OCI-LY7 (cell line): Measurements from ENCODE around the gene CACNA1I. TPM values are rescaled to one million over a fixed set of nuclear protein-coding genes. Genes with fewer than 3 reads are reported as not detected.

Source experiments
- BruUV-seq: library from RNA; stranded (reverse); fragments of 400-500 nt; replicated peaks from 2 replicates; lab custom pipeline; 2021; lab: Mats Ljungman, UMichigan
- CTCF ChIA-PET: fragments of 300-600 bp; sonication (Branson Sonifier 250); formaldehyde crosslinking; loops from one replicate; lab custom pipeline; 2022; ENCODE audit warnings: antibody characterized with exemption; ENCODE audit not compliant: unreplicated experiment; lab: Charles Lee
- POLR2A ChIA-PET: fragments of 300-600 bp; sonication (Branson Sonifier 250); formaldehyde crosslinking; loops from one replicate; lab custom pipeline; 2022; ENCODE audit warnings: antibody characterized with exemption; lab: Charles Lee
- DNase-seq: peaks from one replicate; pipeline ENCODE4 v3.0.0-alpha.2; 2015; ENCODE audit warnings: low spot score
- H2AFZ ChIP-seq: fragments of 200-600 bp; sonication (generic), shearing (Covaris generic); 2 replicates; pipeline ENCODE4 v1.6.1; 2014; ENCODE audit warnings: mild to moderate bottlenecking, antibody characterized with exemption, low read length, moderate library complexity
- H3K27ac ChIP-seq: fragments of 200-600 bp; sonication (generic); 2 replicates; pipeline ENCODE4 v1.5.1; 2014; ENCODE audit warnings: mixed run types, low read depth, mild to moderate bottlenecking, moderate library complexity, low read length, inconsistent platforms; ENCODE audit not compliant: poor library complexity, severe bottlenecking
- H3K36me3 ChIP-seq: fragments of 200-600 bp; sonication (generic); 2 replicates; pipeline ENCODE4 v1.6.1; 2014; ENCODE audit warnings: mild to moderate bottlenecking, antibody characterized with exemption, low read length, moderate library complexity, mixed read lengths; ENCODE audit not compliant: insufficient read depth
- H3K4me1 ChIP-seq: fragments of 200-600 bp; sonication (generic); 2 replicates; pipeline ENCODE4 v1.5.1; 2014; ENCODE audit warnings: mild to moderate bottlenecking, low read length; ENCODE audit not compliant: insufficient read depth, poor library complexity, severe bottlenecking
- H3K4me2 ChIP-seq: fragments of 200-600 bp; sonication (generic); 2 replicates; pipeline ENCODE4 v1.6.1; 2014; ENCODE audit warnings: mild to moderate bottlenecking, low read length
- H3K4me3 ChIP-seq: fragments of 200-600 bp; sonication (generic); 2 replicates; pipeline ENCODE4 v1.5.1; 2014; ENCODE audit warnings: mild to moderate bottlenecking, low read depth, low read length; ENCODE audit not compliant: poor library complexity, severe bottlenecking
- H3K79me2 ChIP-seq: fragments of 200-600 bp; sonication (generic); 2 replicates; pipeline ENCODE4 v1.6.1; 2016; ENCODE audit warnings: low read depth, mild to moderate bottlenecking, low read length, moderate library complexity, mixed read lengths; ENCODE audit not compliant: insufficient read depth
- H3K9me2 ChIP-seq: fragments of 200-600 bp; sonication (generic); 2 replicates; pipeline ENCODE4 v1.6.1; 2016; ENCODE audit warnings: mild to moderate bottlenecking, low read length, mixed read lengths; ENCODE audit not compliant: insufficient read depth
- H3K9me3 ChIP-seq: fragments of 200-600 bp; sonication (generic); 2 replicates; pipeline ENCODE4 v1.6.1; 2014; ENCODE audit warnings: mild to moderate bottlenecking, mixed run types, low read length, mixed read lengths
- H4K20me1 ChIP-seq: fragments of 200-600 bp; sonication (generic); 2 replicates; pipeline ENCODE4 v1.6.1; 2014; ENCODE audit warnings: mild to moderate bottlenecking, antibody characterized with exemption, low read length, moderate library complexity, mixed read lengths; ENCODE audit not compliant: insufficient read depth
- EZH2phosphoT487 ChIP-seq: fragments of 200-600 bp; sonication (generic); IDR thresholded peaks from 2 replicates; pipeline ENCODE4 v1.6.1; 2018; ENCODE audit warnings: low read depth, borderline replicate concordance, mild to moderate bottlenecking, mixed run types, antibody characterized with exemption, low read length, moderate library complexity, mixed read lengths
- intact Hi-C: fragments of 100-400 bp; cut with micrococcal nuclease; formaldehyde crosslinking; loops from one replicate; pipeline ENCODE4 v1.10.0; 2022; ENCODE audit not compliant: unreplicated experiment
- total RNA-seq, 2 experiments: library from RNA; depleted of rRNA in 1 of 2; stranded (reverse); fragments of >200 nt in 1 of 2; shearing (Covaris generic) in 1 of 2; gene quantifications; 2 replicates each; pipeline ENCODE4 v1.2.3, GENCODE V29; 2014 to 2022
- TF ChIP-seq, protein P1 (sequence below): fragments of 200-600 bp; sonication (generic); conservative IDR thresholded peaks from 2 replicates; pipeline ENCODE4 v1.5.1; 2014; ENCODE audit warnings: mild to moderate bottlenecking, antibody characterized with exemption, low read length, moderate library complexity, mixed read lengths

CACNA1I gene
- total RNA-seq, 2 experiments from 2014 or later = 0.03 TPM; not detected in 1

DNA sequence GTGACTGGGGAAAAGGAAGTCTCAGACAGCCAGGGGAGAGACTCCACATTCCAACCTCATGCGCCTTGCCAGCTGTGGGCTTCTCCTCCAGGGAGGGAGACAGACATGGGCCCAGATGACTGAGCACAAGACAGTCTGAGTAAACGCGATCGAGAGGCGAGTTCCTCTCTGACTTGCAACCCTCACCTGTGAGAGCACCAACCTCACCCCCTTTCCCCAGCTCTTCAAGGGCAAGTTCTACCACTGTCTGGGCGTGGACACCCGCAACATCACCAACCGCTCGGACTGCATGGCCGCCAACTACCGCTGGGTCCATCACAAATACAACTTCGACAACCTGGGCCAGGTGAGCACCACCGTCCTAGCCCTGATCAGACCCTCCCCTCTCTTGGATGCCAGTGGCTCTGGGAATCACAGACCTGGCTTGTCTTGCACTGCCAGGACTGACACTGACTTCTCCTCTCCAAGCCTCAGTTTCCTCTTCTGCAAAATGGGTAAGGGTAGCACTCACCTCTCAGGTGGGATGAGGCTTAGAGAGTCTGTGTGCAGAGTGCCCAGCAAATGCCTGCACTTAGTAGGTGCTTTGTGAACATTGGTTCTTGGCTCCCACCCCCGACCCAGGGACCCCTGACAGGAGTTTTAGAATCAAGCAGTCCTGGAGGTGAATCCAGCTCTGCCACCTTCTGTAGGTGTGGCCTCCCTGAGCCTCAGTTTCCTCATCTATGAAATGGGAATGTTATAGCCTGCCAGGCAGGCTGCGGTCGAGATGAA lies 95.3 kb downstream of the CACNA1I start:
- Histone ChIP-seq H3K4me1 (no peaks in the 10 kb centered on the region), H3K4me3 (no peak overlapping the region), H3K36me3 (no peaks in the 10 kb centered on the region), H3K27ac (no peak overlapping the region), H3K79me2 (no peaks in the 10 kb centered on the region), H2AFZ (no peak overlapping the region), H3K4me2 (no peak overlapping the region), H3K9me2 (no peaks in the 10 kb centered on the region), H3K9me3 (no peaks in the 10 kb centered on the region), H4K20me1 (no peaks in the 10 kb centered on the region)
- intact Hi-C loops = no loop called here
- DNase-seq = no peak
- no TSS peak for BruUV-seq
- ChIA-PET POLR2A (no interaction called here), CTCF (no interaction called here)
- no peak for TF ChIP-seq EZH2phosphoT487
- TF ChIP-seq, protein P1, sequence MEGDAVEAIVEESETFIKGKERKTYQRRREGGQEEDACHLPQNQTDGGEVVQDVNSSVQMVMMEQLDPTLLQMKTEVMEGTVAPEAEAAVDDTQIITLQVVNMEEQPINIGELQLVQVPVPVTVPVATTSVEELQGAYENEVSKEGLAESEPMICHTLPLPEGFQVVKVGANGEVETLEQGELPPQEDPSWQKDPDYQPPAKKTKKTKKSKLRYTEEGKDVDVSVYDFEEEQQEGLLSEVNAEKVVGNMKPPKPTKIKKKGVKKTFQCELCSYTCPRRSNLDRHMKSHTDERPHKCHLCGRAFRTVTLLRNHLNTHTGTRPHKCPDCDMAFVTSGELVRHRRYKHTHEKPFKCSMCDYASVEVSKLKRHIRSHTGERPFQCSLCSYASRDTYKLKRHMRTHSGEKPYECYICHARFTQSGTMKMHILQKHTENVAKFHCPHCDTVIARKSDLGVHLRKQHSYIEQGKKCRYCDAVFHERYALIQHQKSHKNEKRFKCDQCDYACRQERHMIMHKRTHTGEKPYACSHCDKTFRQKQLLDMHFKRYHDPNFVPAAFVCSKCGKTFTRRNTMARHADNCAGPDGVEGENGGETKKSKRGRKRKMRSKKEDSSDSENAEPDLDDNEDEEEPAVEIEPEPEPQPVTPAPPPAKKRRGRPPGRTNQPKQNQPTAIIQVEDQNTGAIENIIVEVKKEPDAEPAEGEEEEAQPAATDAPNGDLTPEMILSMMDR = no peak

DNA sequence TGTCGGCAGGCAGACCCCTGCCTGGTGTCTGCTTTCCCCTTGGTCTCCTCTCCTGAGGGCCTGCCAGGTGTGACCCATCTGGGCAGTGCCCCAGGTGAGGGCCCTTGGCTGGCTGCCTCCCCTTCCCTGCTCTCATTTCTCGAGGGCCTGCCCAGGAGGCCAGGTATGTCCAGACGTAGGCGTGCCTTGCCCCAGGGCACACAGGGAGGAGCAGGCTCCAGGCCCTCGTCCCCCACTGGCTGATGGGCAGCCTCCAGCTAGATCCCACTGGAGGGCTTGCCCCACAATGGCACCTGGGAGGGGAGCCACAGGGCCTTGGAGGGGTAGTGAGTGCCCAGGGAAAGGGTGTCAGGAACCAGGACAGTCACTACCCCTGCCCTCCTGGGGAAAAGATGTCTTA lies 95.9 kb downstream of the CACNA1I start:
- Histone ChIP-seq H3K4me1 (no peaks in the 10 kb centered on the region), H4K20me1 (no peaks in the 10 kb centered on the region), H3K4me2 (no peak overlapping the region), H3K9me3 (no peaks in the 10 kb centered on the region), H2AFZ (no peak overlapping the region), H3K27ac (no peak overlapping the region), H3K79me2 (no peaks in the 10 kb centered on the region), H3K36me3 (no peaks in the 10 kb centered on the region), H3K4me3 (no peak overlapping the region), H3K9me2 (no peaks in the 10 kb centered on the region)
- no peak for TF ChIP-seq EZH2phosphoT487
- TF ChIP-seq, protein P1 = no peak
- intact Hi-C loops = no loop called here
- DNase-seq = no peak
- POLR2A ChIA-PET = no interaction called here
- CTCF ChIA-PET = no interaction called here
- no TSS peak for BruUV-seq

DNA sequence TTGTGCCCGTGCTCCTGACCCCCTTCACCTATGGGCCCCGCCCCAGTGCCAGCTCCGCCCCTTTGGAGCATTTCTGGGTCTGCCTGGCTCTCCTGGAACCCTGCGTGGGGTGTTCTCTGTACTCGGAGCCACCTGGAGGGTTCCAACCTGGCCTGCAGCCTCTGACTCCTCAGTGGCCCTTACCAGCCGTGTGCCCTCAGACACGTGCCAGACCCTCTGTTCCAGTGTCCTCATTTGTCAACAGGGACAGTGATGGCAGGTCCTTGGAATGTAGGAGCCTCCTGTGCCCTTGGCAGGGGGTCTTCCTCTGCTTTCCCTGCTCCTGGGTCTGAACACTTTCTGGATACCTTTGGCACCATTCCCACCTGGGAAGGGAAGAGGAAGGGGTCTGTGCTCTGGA lies 96.4 kb downstream of the CACNA1I start:
- Histone ChIP-seq H3K79me2 (no peaks in the 10 kb centered on the region), H3K9me2 (no peaks in the 10 kb centered on the region), H2AFZ (no peak overlapping the region), H3K4me2 (no peak overlapping the region), H3K4me3 (no peak overlapping the region), H3K36me3 (no peaks in the 10 kb centered on the region), H4K20me1 (no peaks in the 10 kb centered on the region), H3K9me3 (peaks cover 3% of the 10 kb centered on the region), H3K4me1 (no peaks in the 10 kb centered on the region), H3K27ac (no peak overlapping the region)
- no TSS peak for BruUV-seq
- intact Hi-C loops = no loop called here
- no peak for DNase-seq
- ChIA-PET CTCF (no interaction called here), POLR2A (no interaction called here)
- no peak for TF ChIP-seq EZH2phosphoT487
- TF ChIP-seq, protein P1 = no peak
